CMK (cell line): ENCODE measurements around the gene PRR7.

Experiments used
- DNase-seq: peaks from one replicate; pipeline ENCODE4 v3.0.0-alpha.2; 2010; ENCODE audit warnings: low read depth

PRR7 gene

GRCh38 chr5:177452688-177453638, 6.3 kb downstream of the PRR7 start:
- no peak for DNase-seq

GRCh38 chr5:177453852-177454396, 7.3 kb downstream of the PRR7 start:
- DNase-seq, result no peak

DNA sequence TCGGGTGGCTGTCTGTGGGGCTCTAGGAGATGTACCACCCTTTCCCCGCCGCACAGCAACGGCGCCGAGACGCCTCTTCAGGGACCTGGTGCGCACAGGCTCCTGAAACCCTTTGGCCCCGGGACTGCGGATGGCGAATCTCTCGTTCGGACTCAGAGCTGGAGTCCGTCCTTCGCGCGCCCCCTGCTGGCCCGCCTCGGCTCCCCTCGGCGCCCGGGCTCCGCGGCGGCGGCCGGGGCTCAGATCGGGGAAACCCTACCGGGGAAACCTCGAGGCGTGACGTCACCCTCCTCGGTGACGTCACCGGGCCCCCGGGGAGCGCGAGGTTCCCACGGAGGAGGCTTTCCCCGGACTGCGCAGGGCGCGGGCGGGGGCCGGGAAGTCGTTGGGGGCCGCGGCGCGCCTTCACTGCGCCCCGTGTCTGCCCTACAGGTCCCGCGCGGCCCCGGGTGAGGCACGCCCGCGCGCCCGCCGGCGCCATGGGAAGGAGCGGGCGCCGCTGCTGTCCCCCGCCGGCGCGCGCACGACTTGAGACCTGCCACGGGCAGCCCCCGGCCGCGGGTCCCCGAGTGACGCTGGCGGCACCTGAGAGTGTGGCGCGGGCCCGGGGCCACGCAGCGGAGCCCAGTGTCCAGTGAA, 7.9 kb downstream of the PRR7 start:
- DNase-seq, result no peak

- no peak for DNase-seq
Measured at GRCh38 chr5:177455036-177455660, 8.5 kb downstream of the PRR7 start.

DNA sequence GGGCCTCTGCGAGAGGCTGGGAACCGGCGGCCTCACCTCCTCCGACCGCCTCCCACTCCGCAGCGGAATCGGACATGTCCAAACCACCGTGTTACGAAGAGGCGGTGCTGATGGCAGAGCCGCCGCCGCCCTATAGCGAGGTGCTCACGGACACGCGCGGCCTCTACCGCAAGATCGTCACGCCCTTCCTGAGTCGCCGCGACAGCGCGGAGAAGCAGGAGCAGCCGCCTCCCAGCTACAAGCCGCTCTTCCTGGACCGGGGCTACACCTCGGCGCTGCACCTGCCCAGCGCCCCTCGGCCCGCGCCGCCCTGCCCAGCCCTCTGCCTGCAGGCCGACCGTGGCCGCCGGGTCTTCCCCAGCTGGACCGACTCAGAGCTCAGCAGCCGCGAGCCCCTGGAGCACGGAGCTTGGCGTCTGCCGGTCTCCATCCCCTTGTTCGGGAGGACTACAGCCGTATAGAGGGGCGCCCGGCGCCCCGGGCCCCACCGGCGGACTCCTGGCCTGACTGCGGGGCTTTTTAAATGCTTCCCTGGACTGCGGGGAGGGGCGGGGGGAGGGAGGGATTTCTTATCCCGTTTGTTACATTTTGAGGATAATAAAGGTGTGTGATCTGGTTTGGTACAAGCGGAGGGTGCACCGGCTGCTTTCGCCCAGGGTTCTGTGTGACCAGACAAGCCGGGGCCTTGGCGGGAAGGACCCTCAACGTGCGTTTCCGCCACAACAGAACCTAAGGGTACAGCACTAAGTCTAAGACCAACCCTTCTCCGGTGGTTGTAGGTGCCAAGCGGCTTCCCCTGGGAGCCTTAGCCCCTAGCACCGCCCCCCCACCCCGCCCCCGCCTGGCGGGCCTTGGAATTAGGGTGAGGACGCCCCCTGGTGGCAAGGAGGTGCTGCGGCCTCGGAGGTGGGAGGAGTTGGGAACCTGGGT, 9.3 kb downstream of the PRR7 start:
- DNase-seq, result peak; percentile 74

DNA sequence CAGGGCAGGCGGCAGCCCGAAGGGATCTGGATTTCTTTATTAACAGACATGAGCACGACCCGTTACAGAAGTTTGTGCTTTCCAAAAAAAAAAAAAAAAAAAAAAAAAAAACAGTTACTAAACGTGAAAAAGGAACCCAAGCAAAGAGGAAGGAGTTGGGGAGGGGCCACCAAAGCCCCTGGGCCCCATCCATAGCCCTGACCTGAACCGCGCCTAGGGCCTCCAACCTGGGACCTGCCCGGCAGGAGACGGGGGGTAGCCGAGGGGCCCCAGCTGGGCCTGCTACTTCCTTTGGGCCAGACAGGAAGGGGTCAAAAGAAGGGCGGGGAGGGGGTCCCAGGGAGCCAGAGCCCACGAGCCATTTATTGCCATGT, 10.0 kb downstream of the PRR7 start:
- no peak for DNase-seq

- peak; percentile 81 for DNase-seq
Measured at GRCh38 chr5:177456976-177457851, 10.6 kb downstream of the PRR7 start.

- no peak for DNase-seq
Measured at GRCh38 chr5:177457852-177458681, 11.5 kb downstream of the PRR7 start.

GRCh38 chr5:177458912-177459350, 12.3 kb downstream of the PRR7 start:
- DNase-seq, result no peak

DNA sequence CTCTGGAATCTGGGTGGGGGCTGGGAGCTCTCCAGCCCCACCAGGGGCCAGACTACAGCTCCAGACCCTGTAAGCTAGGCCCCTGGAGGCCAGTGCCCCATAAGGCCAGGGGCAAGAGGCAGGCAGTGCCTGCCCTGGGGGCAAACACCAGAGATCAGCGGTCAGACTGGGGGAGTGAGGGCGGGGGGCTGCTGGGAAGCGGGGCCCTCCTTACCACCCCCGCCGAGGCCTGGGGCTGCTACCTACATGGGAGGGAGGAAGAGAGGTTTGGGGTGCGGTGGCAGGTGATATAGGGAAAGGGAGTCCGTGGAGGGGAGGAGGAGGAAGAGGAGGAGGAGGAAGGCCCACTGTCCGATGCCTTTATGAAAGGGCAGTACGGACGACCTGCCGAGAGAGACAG, 12.7 kb downstream of the PRR7 start:
- DNase-seq, result no peak

GRCh38 chr5:177459819-177460628, 13.4 kb downstream of the PRR7 start:
- DNase-seq, result no peak

DNA sequence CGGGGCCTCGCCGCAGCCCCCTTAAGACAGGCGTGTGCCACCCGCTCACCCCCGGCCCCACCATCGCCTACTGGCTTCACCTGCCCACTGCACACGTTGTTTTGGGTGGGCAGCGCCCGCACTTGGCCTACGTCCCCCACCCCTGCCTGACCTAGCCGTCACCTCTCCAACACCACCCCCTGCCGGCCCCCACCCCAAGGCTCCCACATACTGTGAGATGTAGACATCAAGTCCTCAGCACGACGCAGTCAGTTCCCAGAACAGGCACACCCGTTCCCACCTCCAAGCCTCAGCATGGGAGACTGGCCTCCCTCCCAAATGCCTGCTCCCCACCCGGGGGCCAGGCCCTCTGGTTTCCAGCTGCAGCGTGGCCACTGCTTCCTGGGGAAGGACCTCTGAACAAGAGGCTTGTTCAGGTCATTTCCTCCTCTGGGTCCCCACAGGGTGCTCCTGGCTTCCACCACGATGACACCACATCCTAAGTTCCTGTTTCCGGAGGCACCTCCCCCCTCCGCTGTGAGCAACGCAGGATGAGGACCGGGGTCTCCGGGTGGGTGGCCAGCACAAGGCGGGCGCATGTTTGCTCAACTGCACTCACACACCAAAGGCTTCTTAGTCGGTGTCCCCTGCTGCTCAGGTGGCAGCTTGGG, 15.5 kb downstream of the PRR7 start:
- peak; percentile 68 for DNase-seq

DNA sequence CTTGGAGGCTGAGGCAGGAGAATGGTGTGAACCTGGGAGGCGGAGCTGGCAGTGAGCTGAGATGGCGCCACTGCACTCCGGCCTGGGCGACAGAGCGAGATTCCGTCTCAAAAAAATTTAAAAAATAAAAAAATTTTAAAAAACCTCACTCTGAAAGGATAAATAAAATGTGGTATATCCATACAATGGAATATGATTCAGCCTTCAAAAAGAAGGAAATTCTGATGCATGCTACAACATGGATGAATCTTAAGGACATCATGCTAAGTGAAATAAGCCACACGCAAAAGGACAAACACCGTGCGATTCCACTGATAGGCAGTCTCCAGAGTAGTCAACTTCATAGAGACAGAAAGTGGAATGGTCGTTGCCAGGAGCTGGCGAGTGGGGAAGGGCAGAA, 18.4 kb downstream of the PRR7 start:
- no peak for DNase-seq

- no peak for DNase-seq
Measured at GRCh38 chr5:177466861-177467260, 20.2 kb downstream of the PRR7 start.

DNA sequence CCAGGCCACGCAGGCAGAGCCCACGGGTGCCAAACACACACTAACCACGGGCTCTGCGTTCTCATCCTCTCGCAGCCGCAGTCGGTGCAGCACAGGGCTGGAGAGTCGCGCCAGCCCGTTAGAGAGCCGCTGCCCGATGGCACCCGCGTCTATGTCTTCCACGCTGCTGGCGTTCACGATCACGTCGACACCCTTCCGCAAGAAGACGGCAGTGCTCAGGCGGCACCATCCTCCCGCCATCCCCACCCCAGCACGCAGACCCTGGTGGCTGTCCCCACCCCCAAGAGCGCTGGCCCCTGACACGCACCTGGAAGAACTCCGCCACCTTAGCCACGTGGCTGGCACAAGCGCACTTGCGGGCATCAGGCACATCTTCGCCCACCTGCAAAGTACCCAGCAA, 20.8 kb downstream of the PRR7 start:
- DNase-seq, result no peak

GRCh38 chr5:177468329-177468684, 21.7 kb downstream of the PRR7 start:
- no peak for DNase-seq

- no peak for DNase-seq
Measured at GRCh38 chr5:177468685-177469628, 22.3 kb downstream of the PRR7 start.
